GM18511 (cell line): ENCODE measurements around the gene SH2D2A.
A peak's percentile ranks its signal among the peaks of the same experiment; 100 is the strongest.
"Not testable (repeated sequence)": the region's sequence is repeated elsewhere in the genome, so short reads cannot be mapped to it uniquely, and the experiment has no call there.

Experiments
- ATAC-seq: cut with Tn5 transposase; IDR thresholded peaks from one replicate; pipeline ENCODE4 v1.9.1; 2021; ENCODE audit warnings: mild to moderate bottlenecking, moderate library complexity; ENCODE audit not compliant: unreplicated experiment

Gene SH2D2A

DNA sequence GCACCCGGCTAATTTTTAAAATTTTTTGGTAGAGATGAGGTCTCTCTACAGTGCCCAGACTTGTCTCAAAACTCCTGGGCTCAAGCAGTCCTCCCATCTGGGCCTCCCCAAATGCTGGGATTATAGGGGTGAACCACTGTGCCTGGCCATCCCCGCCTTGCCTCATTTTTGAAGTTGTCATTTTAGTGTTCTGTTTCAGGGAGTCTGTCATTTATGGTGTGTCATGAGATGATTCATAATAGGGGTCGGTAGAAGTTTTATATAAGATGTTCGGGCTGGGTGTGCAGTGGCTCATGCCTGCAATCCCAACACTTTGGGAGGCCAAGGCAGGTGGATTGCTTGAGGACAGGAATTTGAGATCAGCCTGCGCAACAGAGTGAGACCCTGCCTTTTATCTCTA, 40.8 kb downstream of the SH2D2A start:
- ATAC-seq = no peak

DNA sequence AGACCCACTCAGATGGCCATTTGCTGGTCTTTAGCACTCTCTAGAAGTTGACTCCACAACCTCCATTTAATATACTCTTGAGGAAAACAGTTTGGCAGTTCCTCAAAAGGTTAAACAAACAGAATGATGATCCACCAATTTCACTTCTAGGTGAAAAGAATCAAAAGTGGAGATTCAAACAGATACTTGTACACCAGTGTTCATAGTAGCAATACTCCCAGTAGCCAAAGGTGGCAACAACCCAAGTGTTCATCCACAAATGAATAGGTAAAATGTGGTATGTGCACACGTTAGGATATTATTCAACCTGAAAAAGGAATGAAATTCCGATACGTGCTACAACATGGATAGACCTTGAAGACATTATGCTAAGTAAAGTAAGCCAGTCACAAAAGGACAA, 43.0 kb downstream of the SH2D2A start:
- ATAC-seq = no peak

DNA sequence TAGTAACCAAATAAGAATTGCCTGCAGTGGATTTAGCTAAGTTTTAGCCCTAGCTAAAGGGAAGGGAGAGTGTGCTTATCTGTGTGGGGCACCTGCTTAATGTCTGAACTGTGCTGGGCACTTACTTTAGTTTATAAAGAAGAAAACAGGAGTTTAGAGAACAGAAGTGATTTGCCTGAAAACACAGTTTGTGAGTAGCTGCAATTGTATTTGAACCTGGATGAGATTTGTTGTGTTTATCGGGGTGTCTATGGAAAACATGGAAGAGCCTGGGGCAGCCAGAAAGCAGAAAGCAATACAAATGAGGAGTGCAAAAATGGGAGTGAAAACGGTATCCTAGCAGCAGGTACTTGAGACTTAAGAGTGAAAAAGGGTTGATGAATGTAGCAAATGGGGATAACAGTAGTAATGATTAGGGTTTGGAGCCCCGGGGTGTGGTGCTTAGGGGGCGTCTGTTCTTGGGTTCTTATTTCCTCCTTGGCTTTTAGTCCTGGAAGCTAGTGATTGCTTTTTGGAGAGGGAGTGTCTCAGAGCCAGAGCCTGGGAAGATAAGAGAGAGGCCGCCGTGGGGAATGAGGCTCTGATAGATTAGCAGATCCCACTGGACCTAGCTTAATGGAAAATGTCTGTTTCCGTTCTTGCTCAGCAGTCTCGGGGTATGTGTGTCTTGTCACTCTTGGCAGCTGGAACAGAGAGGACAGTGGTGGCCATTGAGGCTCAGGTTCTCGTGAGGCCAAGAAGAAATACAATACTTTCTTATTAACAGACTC, 43.7 kb downstream of the SH2D2A start:
- no peak for ATAC-seq

DNA sequence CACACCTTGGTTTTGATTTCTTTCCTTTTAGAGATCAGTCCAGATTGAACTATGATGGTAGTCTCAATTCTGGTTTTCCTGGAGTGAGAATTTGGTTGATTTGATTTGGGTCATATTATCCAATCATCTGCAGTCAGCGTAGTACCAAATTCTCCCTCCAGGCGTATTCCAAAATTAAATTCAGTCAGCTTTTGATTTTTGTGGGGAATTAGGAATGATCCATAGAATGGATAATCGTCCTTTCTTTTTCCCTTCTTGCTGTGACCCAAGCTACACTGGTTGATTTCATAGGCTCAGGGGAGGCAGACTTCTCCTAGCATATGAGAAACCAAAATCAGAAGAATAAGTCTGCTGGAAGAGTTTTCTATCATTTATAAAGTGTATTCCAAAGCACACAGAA, 44.4 kb downstream of the SH2D2A start:
- ATAC-seq = no peak

DNA sequence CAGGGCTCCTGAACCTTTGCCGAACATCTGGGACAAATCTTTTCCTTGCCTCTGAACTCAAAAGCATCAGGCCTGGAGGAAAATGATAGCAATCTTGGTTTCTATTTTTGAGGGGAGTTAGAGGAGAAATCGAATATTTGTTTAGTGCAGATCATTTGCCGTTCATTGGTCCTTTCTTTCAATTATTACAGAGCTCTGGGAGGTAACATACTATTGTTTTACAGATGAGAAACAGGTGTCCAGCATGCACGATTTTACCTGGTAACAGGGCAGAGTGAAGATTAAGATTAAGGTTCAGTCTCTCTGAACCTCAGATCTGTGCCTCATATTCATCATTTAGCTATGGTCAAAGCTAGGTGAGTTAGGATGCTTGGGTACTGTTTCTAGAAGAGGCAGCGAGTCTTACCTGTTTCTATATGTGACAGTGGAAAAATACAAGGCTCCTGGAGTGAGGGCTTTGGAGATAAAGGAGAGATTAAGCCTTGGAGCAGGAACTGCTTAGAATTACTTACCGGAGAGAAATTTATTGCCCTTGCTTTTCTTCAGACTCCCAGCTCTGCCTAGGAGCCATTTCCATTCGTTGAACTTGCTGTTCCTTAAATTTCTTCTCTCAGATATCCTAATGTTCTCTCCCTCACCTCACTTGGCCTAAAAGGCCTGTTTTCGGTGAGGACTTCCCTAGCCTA, 47.9 kb downstream of the SH2D2A start:
- no peak for ATAC-seq

DNA sequence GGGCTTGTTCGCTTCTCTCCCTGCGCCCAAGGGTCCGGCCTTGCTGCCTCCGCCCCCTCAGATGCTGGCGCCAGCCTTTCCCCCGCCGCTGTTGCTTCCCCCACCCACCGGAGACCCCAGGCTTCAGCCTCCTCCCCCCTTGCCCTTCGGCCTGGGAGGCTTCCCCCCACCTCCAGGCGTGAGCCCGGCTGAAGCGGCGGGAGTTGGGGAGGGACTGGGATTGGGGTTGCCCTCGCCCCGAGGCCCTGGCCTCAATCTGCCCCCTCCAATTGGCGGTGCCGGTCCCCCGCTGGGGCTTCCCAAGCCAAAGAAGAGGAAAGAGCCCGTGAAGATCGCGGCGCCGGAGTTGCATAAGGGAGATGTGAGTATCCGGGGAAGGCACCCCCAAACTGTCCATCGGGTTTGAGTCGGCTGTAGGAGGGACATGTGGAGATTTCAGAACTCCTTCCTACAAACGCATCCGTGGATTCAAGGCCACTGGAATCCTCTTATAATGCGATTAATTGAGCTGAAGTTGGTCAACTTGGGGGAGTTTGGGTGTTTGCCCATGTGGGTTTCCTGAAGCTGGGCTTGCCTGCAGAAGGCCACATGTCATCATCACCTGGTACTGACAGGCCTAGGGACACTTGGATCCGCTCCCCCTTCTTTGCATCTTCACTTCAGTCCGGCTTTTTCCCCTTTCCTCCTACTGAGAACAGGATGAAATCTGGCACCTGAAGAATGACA, 48.6 kb downstream of the SH2D2A start:
- ATAC-seq = no peak

DNA sequence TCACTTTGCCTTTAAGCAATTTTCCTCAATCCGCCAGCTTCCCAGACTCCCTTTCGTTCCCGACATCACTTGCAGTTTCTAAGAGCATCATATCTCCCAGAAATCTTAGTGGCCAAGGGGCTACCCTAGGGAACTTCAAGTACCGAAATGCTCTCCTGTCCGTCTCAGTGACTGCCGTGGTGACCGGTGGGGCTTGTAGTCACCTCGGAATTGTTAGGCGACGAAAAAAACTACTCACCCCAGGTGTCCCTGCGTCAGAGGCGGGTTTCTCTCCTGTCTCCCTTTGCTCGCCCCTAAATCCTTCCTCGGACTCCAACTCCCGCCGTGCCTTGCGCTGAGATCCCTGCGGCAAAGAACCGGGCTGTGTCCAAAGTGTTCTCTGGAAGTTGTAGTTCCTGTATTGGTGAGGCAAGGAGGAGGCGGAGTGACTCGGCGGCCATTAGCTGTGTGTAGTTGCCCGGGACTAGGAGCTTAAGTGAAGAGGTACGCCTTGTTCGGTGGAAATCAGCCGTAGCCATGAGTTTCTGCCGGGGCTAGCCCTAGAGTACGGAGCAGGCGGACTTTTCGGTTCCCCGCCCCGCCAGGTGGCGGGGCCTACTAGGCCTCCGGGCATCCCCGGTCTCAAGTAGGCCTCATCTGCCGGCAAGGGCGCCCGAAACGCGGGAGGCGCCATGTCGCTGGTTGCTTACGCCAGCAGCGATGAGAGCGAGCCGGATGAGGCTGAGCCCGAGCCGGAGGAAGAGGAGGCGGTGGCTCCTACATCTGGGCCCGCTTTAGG, 49.4 kb downstream of the SH2D2A start, which contains the start of gene PRCC:
TSS of gene PRCC (plus strand) at position 435 of the 778 bp plus-strand sequence. CDS start at position 672, 237 bp downstream.
- peak; percentile 92 for ATAC-seq

DNA sequence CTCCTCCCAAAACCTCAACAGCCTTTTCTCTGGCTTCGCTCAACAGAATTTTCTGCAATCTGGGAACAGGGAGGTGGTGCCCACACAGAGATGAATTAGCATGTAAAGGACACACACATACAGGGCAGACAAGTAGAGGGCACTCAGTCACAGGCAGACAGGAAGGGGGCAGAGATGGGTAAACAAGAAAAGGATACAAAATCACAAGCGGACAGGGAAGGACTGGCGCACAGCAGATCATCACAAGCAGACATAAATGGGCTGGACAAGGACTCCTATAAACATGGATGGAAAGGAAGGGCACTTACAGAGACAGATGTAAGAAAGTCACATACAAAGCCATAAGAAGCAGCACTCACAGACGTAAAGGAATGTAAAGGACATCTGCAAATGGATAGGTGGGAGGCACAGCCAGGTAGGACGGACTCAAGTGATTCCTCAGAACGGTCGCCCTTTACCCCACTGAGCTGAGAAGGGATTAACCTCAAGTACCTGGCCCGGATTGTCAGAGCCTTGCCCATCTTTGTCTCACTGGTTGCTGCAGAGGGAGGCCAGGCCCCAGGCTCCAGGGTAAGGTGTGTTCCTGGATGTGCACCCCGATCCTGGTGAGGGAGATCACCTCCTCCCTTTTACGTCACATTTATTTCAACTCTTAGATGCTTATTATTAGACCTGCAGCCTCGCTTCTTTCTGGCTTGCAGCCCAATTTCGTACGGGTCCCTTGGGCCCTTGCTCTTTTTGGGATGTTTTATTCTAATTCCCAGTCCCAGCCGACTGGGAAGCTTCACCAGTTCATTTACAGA, 50.1 kb downstream of the SH2D2A start:
- peak; percentile 39 for ATAC-seq

DNA sequence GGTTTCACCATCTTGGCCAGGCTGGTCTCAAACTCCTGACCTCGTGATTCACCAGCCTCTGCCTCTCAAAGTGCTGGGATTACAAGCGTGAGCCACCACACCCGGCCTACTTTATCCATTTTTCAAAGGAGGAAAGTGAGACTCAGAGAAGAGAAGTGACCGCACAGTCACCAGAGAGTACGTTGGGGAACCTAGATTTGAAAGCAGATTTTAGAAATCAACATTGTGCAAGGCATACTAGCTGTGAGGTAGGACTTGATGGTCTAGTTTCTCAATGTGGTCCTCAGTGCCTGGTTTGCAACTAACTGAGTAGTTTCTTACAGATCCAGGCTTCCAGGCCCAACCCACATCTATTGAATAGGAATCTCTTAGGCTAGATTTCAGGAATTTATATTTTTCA, 51.0 kb downstream of the SH2D2A start:
- no peak for ATAC-seq

DNA sequence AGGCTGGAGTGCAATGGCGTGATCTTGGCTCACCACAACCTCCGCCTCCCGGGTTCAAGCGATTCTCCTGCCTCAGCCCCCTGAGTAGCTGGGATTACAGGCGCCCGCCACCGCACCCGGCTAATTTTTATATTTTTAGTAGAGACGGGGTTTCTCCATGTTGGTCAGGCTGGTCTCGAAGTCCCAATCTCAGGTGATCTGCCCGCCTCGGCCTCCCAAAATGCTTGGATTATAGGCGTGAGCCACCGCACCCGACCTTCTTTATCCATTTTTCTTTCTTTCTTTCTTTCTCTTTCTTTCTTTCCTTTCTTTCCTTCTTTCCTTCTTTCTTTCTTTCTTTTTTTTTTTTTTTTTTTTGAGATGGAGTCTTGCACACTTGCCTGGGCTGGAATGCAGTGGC, 51.5 kb downstream of the SH2D2A start:
- not testable (repeated sequence) for ATAC-seq

DNA sequence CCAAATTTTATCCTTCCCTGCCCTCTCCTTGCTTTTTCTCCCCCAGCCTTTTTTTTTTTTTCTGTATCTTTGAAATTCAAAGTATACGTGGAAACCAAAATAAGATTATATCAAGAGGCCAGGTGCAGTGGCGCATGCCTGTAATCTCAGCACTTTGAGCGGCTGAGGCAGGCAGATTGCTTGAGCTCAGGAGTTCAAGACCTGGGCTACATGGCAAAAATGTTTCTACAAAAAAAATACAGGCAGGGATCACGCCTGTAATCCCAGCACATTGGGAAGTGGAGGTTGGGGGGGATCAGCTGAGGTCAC, 55.9 kb downstream of the SH2D2A start:
- ATAC-seq = no peak

DNA sequence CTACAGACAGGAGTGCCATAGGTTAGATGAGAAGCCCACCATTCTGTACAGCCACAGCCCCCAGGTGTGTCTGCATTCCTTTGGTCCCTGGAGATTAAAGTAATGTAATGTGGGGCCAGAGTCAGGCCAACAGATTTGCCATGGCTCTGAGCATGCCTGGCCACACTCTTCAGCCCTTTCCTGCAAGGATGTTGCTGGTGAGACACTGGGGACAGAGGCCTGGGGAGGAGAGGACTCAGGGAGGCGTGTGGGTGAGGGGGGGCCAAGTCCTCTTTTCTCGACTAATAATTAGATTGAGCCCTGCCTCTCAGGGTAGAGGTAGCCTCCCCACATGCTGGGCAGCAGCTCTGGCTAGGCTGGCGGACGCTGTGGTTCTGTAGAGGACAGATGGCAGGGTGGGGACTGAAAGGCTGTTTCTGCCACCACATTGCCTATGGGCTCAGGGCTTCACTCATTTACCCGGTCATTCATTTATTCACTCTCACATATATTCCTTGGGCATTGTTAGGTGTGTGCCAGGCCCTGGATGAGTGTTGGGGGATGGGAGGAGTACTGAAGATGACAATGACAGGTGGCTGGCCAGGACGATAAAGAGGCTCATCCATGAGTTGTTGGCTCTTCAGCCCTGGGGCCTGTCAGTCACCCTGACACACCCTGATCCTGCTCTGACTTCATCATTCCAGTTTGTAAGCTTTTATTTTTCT, 56.4 kb downstream of the SH2D2A start:
- ATAC-seq = no peak

DNA sequence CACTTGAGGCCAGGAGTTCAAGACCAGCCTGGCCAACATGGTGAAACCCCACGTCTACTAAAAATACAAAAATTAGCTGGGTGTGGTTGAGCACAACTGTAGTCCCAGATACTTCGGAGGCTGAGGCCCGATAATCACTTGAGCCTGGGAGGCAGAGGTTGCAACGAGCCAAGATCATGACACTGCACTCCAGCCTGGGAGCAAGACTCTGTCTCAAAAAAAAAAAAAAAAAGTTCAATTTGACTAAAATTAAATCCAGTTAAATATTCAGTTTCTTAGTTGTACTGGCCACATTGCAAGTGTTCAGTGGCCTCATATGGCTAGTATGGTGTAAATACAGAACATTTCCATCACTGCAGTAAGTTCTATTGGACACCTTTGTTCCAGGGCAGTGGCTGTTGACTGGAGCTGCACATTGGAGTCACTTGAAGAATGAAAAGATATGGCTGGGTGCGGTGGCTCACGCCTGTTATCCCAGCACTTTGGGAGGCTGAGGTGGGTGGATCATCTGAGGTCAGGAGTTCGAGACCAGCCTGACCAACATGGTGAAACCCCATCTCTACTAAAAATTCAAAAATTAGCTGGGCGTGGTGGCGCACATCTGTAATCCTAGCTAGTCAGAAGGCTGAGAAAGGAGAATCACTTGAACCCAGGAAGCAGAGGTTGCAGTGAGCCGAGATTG, 58.9 kb downstream of the SH2D2A start:
- not testable (repeated sequence) for ATAC-seq

DNA sequence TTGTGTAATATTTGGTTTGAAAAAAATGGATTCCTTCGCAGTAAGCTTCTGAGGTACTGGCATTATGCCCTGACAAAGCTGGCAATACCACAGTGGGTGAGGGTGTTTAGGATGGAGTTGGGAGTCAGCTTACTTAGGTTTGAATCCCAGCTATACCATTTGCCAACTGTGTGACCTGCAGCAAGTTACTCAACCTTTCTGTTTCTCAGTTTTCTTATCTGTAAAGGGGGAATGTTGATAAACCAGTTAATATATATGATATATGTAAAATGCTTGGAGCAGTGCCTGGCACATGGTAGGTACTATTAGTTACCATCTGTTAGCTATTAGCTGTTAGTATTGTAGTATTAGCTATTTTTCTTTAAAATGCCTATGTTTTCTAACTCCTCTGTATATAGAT, 60.3 kb downstream of the SH2D2A start:
- no peak for ATAC-seq
